H1 (cell line): Measurements from ENCODE around the gene DLX2. TPM values are rescaled to one million over a fixed set of nuclear protein-coding genes. Genes with fewer than 3 reads are reported as not detected.

ENCODE experiments used
- CBX8 ChIP-seq: fragments of 300-800, 300-1000 bp; sonication (generic); IDR thresholded peaks from 2 replicates; pipeline ENCODE4 v1.7.1; 2016; ENCODE audit warnings: low read depth, low read length, borderline replicate concordance
- CEBPB ChIP-seq: IDR thresholded peaks from 2 replicates; pipeline ENCODE4 v1.6.1; 2012; ENCODE audit warnings: low read depth, low read length
- CHD7 ChIP-seq: fragments of 300-600 bp; sonication (generic); IDR thresholded peaks from 2 replicates; pipeline ENCODE4 v1.7.1; 2012; ENCODE audit warnings: low read length, moderate library complexity, mild to moderate bottlenecking, inconsistent platforms; ENCODE audit not compliant: insufficient replicate concordance
- RNF2 ChIP-seq: fragments of 200-900, 300-1000 bp; sonication (generic); IDR thresholded peaks from 2 replicates; pipeline ENCODE4 v1.7.1; 2016; ENCODE audit warnings: borderline replicate concordance, low read depth, mild to moderate bottlenecking, antibody characterized with exemption, low read length; ENCODE audit not compliant: poor library complexity, severe bottlenecking; ENCODE audit errors: missing control alignments
- SAP30 ChIP-seq: fragments of 300-600 bp; sonication (generic); IDR thresholded peaks from 2 replicates; pipeline ENCODE4 v1.7.1; 2012; ENCODE audit warnings: low read length, moderate library complexity, mild to moderate bottlenecking, inconsistent platforms; ENCODE audit not compliant: insufficient read depth, insufficient replicate concordance
- polyA plus RNA-seq, 7 experiments: library from polyadenylated mRNA; depleted of rRNA in 3 of 7; stranded (reverse) in 5 of 7; unstranded in 2 of 7; fragments of >200 nt in 5 of 7; fragments of 200-250 nt in 2 of 7; gene quantifications; 1 replicate in 5 of 7; 2 replicates in 1 of 7; 4 replicates in 1 of 7; pipeline versions ENCODE4 v1.2.1 to v1.2.3, GENCODE V29; 2011 to 2013; ENCODE audit warnings: missing spikeins in 2 of 7, mixed read lengths in 2 of 7
- total RNA-seq: library from RNA; stranded (reverse); fragmentation: NEBNext Ultra II Directional; extraction: Animal tissue kit (Norgen Biotek cat#: 25700); gene quantifications from 2 replicates; pipeline ENCODE4 v1.2.1, GENCODE V29; 2021

Gene DLX2
- total and polyA plus RNA-seq, 2 of the 8 experiments (the other 6 are each of a cell fraction or from before 2014, with no cell fraction given) = 0.45 TPM; not detected in 1

GRCh38 chr2:172101821-172102390, 794 bp downstream of the DLX2 start (continued):
- no peak for TF ChIP-seq CHD7
- TF ChIP-seq RNF2 = peak; percentile 49
- TF ChIP-seq CBX8 = 0 out of 2 replicates have a peak, but pooled peaks have one; percentile 20
- no peak for TF ChIP-seq SAP30
- no peak for TF ChIP-seq CEBPB
- TF ChIP-seq, all 59 proteins: peak for 8
